Liver (tissue), 9 donors: ENCODE results near the gene SRGN. TPM values are rescaled to one million over a fixed set of nuclear protein-coding genes. Genes with fewer than 3 reads are reported as not detected.

Source experiments
- DNase-seq: peaks from one replicate; pipeline ENCODE4 v3.0.0-alpha.2; 2017; ENCODE audit warnings: low spot score
- H3K27ac ChIP-seq, 2 donors: one replicate each; pipeline ENCODE4 v1.7.0; 2013; ENCODE audit warnings: inconsistent platforms in 2 of 2, low read length in 2 of 2, control low read depth in 1 of 2, low read depth in 1 of 2, mild to moderate bottlenecking in 1 of 2
- H3K27me3 ChIP-seq, 4 donors: one replicate each; pipeline versions ENCODE4 v1.6.1 to v1.7.0; 2013; ENCODE audit warnings: low read length in 3 of 4, inconsistent platforms in 1 of 4, mild to moderate bottlenecking in 1 of 4, moderate library complexity in 1 of 4; ENCODE audit not compliant: control insufficient read depth in 4 of 4, insufficient read depth in 4 of 4
- H3K36me3 ChIP-seq, 4 donors: one replicate each; pipeline versions ENCODE4 v1.6.1 to v1.7.0; 2013; ENCODE audit warnings: low read length in 3 of 4, mild to moderate bottlenecking in 3 of 4, low read depth in 1 of 4, moderate library complexity in 1 of 4; ENCODE audit not compliant: control insufficient read depth in 4 of 4, insufficient read depth in 3 of 4
- H3K4me1 ChIP-seq, 4 donors: one replicate each; pipeline versions ENCODE4 v1.6.1 to v1.7.0; 2013; ENCODE audit warnings: low read length in 3 of 4, mild to moderate bottlenecking in 3 of 4, moderate library complexity in 1 of 4; ENCODE audit not compliant: control insufficient read depth in 4 of 4, insufficient read depth in 4 of 4
- H3K4me3 ChIP-seq, 3 donors: one replicate each; pipeline versions ENCODE4 v1.6.1 to v1.7.0; 2013; ENCODE audit warnings: low read length in 3 of 3, control low read depth in 1 of 3, low read depth in 1 of 3, mild to moderate bottlenecking in 1 of 3
- H3K9ac ChIP-seq, 2 donors: one replicate each; pipeline ENCODE4 v1.7.0; 2013; ENCODE audit warnings: low read length in 2 of 2, mild to moderate bottlenecking in 2 of 2, moderate library complexity in 2 of 2, control low read depth in 1 of 2, low read depth in 1 of 2
- H3K9me3 ChIP-seq, 4 donors: one replicate each; pipeline versions ENCODE4 v1.6.1 to v1.7.0; 2013; ENCODE audit warnings: low read length in 3 of 4; ENCODE audit not compliant: control insufficient read depth in 4 of 4
- ATF3 ChIP-seq: IDR thresholded peaks from 2 replicates; pipeline ENCODE4 v1.6.1; 2016; ENCODE audit warnings: antibody characterized with exemption
- FOXA2 ChIP-seq: IDR thresholded peaks from 2 replicates; pipeline ENCODE4 v1.6.1; 2016; ENCODE audit warnings: antibody characterized with exemption
- GABPA ChIP-seq, 2 donors: IDR thresholded peaks in 1 of 2; conservative IDR thresholded peaks in 1 of 2; 2 replicates each; pipeline ENCODE4 v1.6.1; 2016; ENCODE audit warnings: antibody characterized with exemption in 2 of 2, mild to moderate bottlenecking in 1 of 2, moderate library complexity in 1 of 2
- HNF4A ChIP-seq, 2 donors: conservative IDR thresholded peaks; 2 replicates each; pipeline ENCODE4 v1.6.1; 2016; ENCODE audit warnings: antibody characterized with exemption in 2 of 2, mild to moderate bottlenecking in 2 of 2
- JUND ChIP-seq, 2 donors: IDR thresholded peaks; 2 replicates each; pipeline ENCODE4 v1.6.1; 2016; ENCODE audit warnings: antibody characterized with exemption in 2 of 2
- NR2F2 ChIP-seq: IDR thresholded peaks from 2 replicates; pipeline ENCODE4 v1.6.1; 2016; ENCODE audit warnings: antibody characterized with exemption
- RAD21 ChIP-seq, 2 donors: IDR thresholded peaks; 2 replicates each; pipeline ENCODE4 v1.6.1; 2016; ENCODE audit warnings: antibody characterized with exemption in 2 of 2, mild to moderate bottlenecking in 2 of 2
- REST ChIP-seq: IDR thresholded peaks from 2 replicates; pipeline ENCODE4 v1.6.1; 2016; ENCODE audit warnings: antibody characterized with exemption, mild to moderate bottlenecking
- SP1 ChIP-seq: IDR thresholded peaks from 2 replicates; pipeline ENCODE4 v1.6.1; 2018; ENCODE audit warnings: antibody characterized with exemption, mild to moderate bottlenecking
- TAF1 ChIP-seq: conservative IDR thresholded peaks from 2 replicates; pipeline ENCODE4 v1.6.1; 2016; ENCODE audit warnings: antibody characterized with exemption, mild to moderate bottlenecking
- WGBS: extraction: QIAGEN DNeasy Blood & Tissue Kit; methylation state at CpG from one replicate; pipeline ENCODE4 v1.1.7; 2013; 5-methylcytosine and 5-hydroxymethylcytosine counted together
- polyA plus RNA-seq, 2 donors: library from polyadenylated mRNA; stranded (reverse) in 1 of 2; unstranded in 1 of 2; fragments of 200-250 nt in 1 of 2; fragments of >200 nt in 1 of 2; fragmentation: Nextera tagmentation in 1 of 2; extraction: Ambion mirVana in 1 of 2; gene quantifications; one replicate each; pipeline versions ENCODE4 v1.2.1 to v1.2.3, GENCODE V29; 2013 to 2015
- total RNA-seq, 2 donors: library from RNA; depleted of rRNA; stranded (reverse); fragments of >200 nt; gene quantifications; one replicate each; pipeline ENCODE4 v1.2.3, GENCODE V29; 2014
- TF ChIP-seq, protein P1 (sequence below): fragments of 150-350 bp; IDR thresholded peaks from 2 replicates; pipeline ENCODE4 v1.5.1; 2017; ENCODE audit warnings: improper control_type of control experiment, low read depth, low read length; ENCODE audit not compliant: missing input control
- TF ChIP-seq, protein P2 (sequence below): IDR thresholded peaks from 2 replicates; pipeline ENCODE4 v1.6.1; 2016; ENCODE audit warnings: antibody characterized with exemption
- TF ChIP-seq, protein P3 (sequence below): IDR thresholded peaks from 2 replicates; pipeline ENCODE4 v1.6.1; 2016; ENCODE audit warnings: antibody characterized with exemption
- donor health status: healthy.
- donor health status: healthy.
- donor health status: healthy.
- donor health status: healthy.
- donor health status: healthy.

Gene SRGN
- total and polyA plus RNA-seq, 4 donors, result 19.5 to 305 (median 41.3) TPM

DNA sequence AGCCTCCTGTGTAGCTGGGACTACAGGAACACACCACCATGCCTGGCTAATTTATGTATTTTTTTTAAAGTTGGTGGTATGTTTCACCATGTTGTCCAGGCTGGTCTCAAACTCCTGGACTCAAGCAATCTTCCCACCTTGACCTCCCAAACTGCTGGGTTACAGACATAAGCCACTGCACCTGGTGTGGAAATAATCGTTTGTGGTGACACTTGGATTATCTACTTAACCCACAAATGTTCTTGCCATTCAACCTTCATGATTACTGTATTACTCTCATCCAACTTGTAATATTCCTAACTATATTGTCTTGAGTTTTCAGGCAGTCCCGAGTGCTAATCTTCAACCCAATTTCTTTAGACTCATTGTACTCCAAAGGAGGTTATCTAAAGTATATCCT lies 9.6 kb upstream of the SRGN start:
- Histone ChIP-seq H3K27me3 (no peaks in the 10 kb centered on the region), H3K9ac (no peak overlapping the region), H3K36me3 (no peaks in the 10 kb centered on the region), H3K9me3 (no peaks in the 10 kb centered on the region), H3K4me1 (no peaks in the 10 kb centered on the region), H3K27ac (no peak overlapping the region), H3K4me3 (no peak overlapping the region)
- DNase-seq, result no peak
- TF ChIP-seq, protein P1, sequence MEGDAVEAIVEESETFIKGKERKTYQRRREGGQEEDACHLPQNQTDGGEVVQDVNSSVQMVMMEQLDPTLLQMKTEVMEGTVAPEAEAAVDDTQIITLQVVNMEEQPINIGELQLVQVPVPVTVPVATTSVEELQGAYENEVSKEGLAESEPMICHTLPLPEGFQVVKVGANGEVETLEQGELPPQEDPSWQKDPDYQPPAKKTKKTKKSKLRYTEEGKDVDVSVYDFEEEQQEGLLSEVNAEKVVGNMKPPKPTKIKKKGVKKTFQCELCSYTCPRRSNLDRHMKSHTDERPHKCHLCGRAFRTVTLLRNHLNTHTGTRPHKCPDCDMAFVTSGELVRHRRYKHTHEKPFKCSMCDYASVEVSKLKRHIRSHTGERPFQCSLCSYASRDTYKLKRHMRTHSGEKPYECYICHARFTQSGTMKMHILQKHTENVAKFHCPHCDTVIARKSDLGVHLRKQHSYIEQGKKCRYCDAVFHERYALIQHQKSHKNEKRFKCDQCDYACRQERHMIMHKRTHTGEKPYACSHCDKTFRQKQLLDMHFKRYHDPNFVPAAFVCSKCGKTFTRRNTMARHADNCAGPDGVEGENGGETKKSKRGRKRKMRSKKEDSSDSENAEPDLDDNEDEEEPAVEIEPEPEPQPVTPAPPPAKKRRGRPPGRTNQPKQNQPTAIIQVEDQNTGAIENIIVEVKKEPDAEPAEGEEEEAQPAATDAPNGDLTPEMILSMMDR, result no peak
- no peak for TF ChIP-seq HNF4A (conservative IDR thresholded peaks at IDR 0.05)
- 79% methylated on average over 2 of the region's 2 CpGs for WGBS

DNA sequence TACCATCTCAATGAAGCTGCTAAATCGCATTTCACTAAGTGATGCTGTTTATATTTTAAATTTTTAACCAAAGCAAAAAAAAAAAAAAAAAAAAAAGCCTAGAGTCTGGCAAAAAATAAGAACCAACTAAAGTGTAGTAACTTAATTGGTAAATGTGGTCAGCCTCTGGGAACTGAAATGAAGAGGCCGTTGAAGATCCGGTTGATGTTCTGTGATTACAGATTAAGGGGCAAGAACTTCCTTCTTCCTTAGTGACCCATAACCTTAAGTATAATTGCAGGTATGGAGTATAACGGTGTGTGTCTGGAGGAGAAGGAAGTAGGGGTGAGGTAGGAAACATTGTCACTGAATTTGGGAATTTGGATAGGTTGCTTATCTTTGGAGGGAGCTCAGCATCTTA lies 7.7 kb upstream of the SRGN start:
- Histone ChIP-seq H3K9me3 (no peaks in the 10 kb centered on the region), H3K36me3 (no peaks in the 10 kb centered on the region), H3K9ac (no peak overlapping the region), H3K4me3 (no peak overlapping the region), H3K4me1 (no peaks in the 10 kb centered on the region), H3K27ac (no peak overlapping the region), H3K27me3 (no peaks in the 10 kb centered on the region)
- TF ChIP-seq JUND (IDR thresholded peaks at IDR 0.05), result no peak
- no peak for TF ChIP-seq NR2F2
- TF ChIP-seq, protein P1, result no peak
- no peak for TF ChIP-seq TAF1
- TF ChIP-seq, protein P2, sequence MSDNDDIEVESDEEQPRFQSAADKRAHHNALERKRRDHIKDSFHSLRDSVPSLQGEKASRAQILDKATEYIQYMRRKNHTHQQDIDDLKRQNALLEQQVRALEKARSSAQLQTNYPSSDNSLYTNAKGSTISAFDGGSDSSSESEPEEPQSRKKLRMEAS, result no peak
- WGBS, result 70% methylated on average over 4 of the region's 4 CpGs
- no peak for DNase-seq

DNA sequence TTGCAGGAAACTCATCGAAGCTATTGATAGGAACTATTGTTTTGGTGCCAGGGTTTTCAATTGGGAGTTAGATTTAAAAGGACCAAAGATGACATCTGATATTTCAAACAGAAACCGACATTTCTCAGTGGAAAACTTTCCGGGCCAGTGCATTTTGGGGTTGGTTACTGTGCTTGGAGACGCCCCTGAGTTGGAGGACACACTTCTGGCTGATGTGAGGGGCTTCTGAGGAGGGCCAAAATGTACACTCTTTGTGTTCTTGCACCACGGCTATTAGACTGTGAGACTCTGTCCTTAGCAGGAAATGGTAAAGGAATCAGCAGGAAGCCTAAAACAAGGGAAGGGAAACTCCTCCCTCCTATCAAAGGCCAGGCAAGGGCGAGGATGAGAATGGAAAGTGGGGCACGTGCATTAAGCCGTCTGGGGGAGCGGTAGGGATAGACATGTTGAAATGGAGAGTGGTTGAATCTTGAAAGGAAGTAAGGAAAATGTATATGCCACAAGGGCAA lies 1.8 kb upstream of the SRGN start:
- Histone ChIP-seq H3K4me1 (no peaks in the 10 kb centered on the region), H3K9ac (no peak overlapping the region), H3K27ac (peak overlapping the region; percentile 39 to 48), H3K9me3 (no peaks in the 10 kb centered on the region), H3K36me3 (no peaks in the 10 kb centered on the region), H3K27me3 (no peaks in the 10 kb centered on the region), H3K4me3 (no peak overlapping the region)
- DNase-seq, result no peak
- TF ChIP-seq ATF3 (no peak), JUND (IDR thresholded peaks at IDR 0.05) (no peak), HNF4A (conservative IDR thresholded peaks at IDR 0.05) (no peak), GABPA (IDR thresholded peaks at IDR 0.05 in 1 of 2, conservative IDR thresholded peaks at IDR 0.05 in 1 of 2) (peak; percentile 33 to 52), RAD21 (IDR thresholded peaks at IDR 0.05) (no peak), SP1 (peak; percentile 17), FOXA2 (no peak), NR2F2 (peak; percentile 42), REST (no peak)
- TF ChIP-seq, protein P2, result peak; percentile 25
- TF ChIP-seq, protein P3, sequence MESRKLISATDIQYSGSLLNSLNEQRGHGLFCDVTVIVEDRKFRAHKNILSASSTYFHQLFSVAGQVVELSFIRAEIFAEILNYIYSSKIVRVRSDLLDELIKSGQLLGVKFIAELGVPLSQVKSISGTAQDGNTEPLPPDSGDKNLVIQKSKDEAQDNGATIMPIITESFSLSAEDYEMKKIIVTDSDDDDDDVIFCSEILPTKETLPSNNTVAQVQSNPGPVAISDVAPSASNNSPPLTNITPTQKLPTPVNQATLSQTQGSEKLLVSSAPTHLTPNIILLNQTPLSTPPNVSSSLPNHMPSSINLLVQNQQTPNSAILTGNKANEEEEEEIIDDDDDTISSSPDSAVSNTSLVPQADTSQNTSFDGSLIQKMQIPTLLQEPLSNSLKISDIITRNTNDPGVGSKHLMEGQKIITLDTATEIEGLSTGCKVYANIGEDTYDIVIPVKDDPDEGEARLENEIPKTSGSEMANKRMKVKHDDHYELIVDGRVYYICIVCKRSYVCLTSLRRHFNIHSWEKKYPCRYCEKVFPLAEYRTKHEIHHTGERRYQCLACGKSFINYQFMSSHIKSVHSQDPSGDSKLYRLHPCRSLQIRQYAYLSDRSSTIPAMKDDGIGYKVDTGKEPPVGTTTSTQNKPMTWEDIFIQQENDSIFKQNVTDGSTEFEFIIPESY, result no peak
- TF ChIP-seq, protein P1, result no peak
- WGBS, result 52% methylated on average over 9 of the region's 9 CpGs
